Smooth muscle cell (in vitro differentiated cells): ENCODE results near the gene FKBP5. TPM values are rescaled to one million over a fixed set of nuclear protein-coding genes. Genes with fewer than 3 reads are reported as not detected.
"Not testable (repeated sequence)": the region's sequence is repeated elsewhere in the genome, so short reads cannot be mapped to it uniquely, and the experiment has no call there.

Source experiments
- DNase-seq: peaks from one replicate; lab custom pipeline; 2025; ENCODE audit not compliant: unreplicated experiment; lab: John Stamatoyannopoulos, UW
- H2AFZ ChIP-seq: fragments of 200-600 bp; sonication (generic); 2 replicates; pipeline ENCODE4 v1.6.0; 2016; ENCODE audit warnings: antibody characterized with exemption, low read depth, mild to moderate bottlenecking
- H3F3A ChIP-seq: fragments of 200-600 bp; sonication (generic); 2 replicates; pipeline ENCODE4 v1.6.0; 2017; ENCODE audit warnings: antibody characterized with exemption, low read depth
- H3K27ac ChIP-seq: fragments of 200-600 bp; sonication (generic); 2 replicates; pipeline ENCODE4 v1.5.1; 2016; ENCODE audit warnings: low read depth, mild to moderate bottlenecking
- H3K27me3 ChIP-seq: fragments of 200-600 bp; sonication (generic); 2 replicates; pipeline ENCODE4 v1.6.1; 2016; ENCODE audit warnings: low read depth, mild to moderate bottlenecking
- H3K36me3 ChIP-seq: fragments of 200-600 bp; sonication (generic); 2 replicates; pipeline ENCODE4 v1.5.1; 2016; ENCODE audit warnings: low read depth
- H3K4me1 ChIP-seq: fragments of 200-600 bp; sonication (generic); 2 replicates; pipeline ENCODE4 v1.5.1; 2016; ENCODE audit warnings: low read depth
- H3K4me2 ChIP-seq: fragments of 200-600 bp; sonication (generic); 2 replicates; pipeline ENCODE4 v1.6.0; 2016; ENCODE audit warnings: mild to moderate bottlenecking
- H3K4me3 ChIP-seq: fragments of 200-600 bp; sonication (generic); 2 replicates; pipeline ENCODE4 v1.5.1; 2016; ENCODE audit warnings: mild to moderate bottlenecking
- H3K79me2 ChIP-seq: fragments of 200-600 bp; sonication (generic); 2 replicates; pipeline ENCODE4 v1.6.0; 2016; ENCODE audit warnings: low read depth, mild to moderate bottlenecking
- H3K9ac ChIP-seq: fragments of 200-600 bp; sonication (generic); 2 replicates; pipeline ENCODE4 v1.6.0; 2016; ENCODE audit warnings: low read depth
- H3K9me3 ChIP-seq: fragments of 200-600 bp; sonication (generic); replicated peaks from 2 replicates; pipeline ENCODE4 v1.5.1; 2016; ENCODE audit warnings: low read depth
- H4K20me1 ChIP-seq: fragments of 200-600 bp; sonication (generic); 2 replicates; pipeline ENCODE4 v1.6.0; 2016; ENCODE audit warnings: low read depth
- CTCF ChIP-seq: fragments of 200-600 bp; sonication (generic); IDR thresholded peaks from 2 replicates; pipeline ENCODE4 v1.5.1; 2017; ENCODE audit warnings: borderline replicate concordance, mild to moderate bottlenecking, antibody characterized with exemption; ENCODE audit not compliant: insufficient read depth, poor library complexity, severe bottlenecking
- WGBS: methylation state at CpG from one replicate; pipeline ENCODE4 v1.1.7; 2016; ENCODE audit warnings: low lambda C conversion rate; 5-methylcytosine and 5-hydroxymethylcytosine counted together
- polyA plus RNA-seq: library from polyadenylated mRNA; unstranded; fragments of >200 nt; fragmentation: Nextera tagmentation; extraction: Ambion mirVana; gene quantifications from 2 replicates; pipeline ENCODE4 v1.2.1, GENCODE V29; 2016
- total RNA-seq: library from RNA; depleted of rRNA; stranded (reverse); fragments of >200 nt; gene quantifications from 2 replicates; pipeline ENCODE4 v1.2.3, GENCODE V29; 2014

FKBP5 gene
- total and polyA plus RNA-seq, 2 experiments from 2014 or later: 0.85 to 3.8 TPM

DNA sequence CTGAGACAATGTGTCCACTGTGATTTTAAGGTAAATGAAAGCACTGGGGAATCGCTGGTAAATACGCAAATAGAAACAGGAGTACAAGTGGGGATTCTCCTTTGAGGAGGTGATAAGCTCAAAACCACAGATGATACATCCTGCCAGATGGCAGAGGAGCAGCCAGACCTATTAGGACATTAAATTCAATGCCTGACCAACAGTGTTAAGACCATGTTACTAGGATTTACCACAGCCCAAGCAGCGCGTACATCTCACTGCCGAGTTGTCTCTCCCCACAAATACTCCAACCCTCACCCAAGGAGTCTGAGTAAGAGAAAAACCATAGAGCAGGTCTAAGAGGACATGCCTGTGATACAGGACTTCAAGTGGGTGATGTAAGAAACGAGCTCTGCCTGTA, 107.1 kb downstream of the FKBP5 start:
- no peak overlapping the region for H3K27ac ChIP-seq
- no peak overlapping the region for H3K4me3 ChIP-seq
- H2AFZ ChIP-seq: no peak overlapping the region
- H3K79me2 ChIP-seq: no peaks in the 10 kb centered on the region
- no peak for TF ChIP-seq CTCF
- no peak overlapping the region for H3K9ac ChIP-seq
- H3K36me3 ChIP-seq: no peaks in the 10 kb centered on the region
- no peaks in the 10 kb centered on the region for H3K9me3 ChIP-seq
- DNase-seq: no peak
- no peaks in the 10 kb centered on the region for H4K20me1 ChIP-seq
- H3K4me1 ChIP-seq: no peaks in the 10 kb centered on the region
- H3F3A ChIP-seq: no peaks in the 10 kb centered on the region
- no peak overlapping the region for H3K4me2 ChIP-seq
- 39% methylated on average over 6 of the region's 6 CpGs for WGBS
- no peaks in the 10 kb centered on the region for H3K27me3 ChIP-seq

GRCh38 chr6:35580836-35581235, 107.9 kb downstream of the FKBP5 start:
- no peak for DNase-seq
- Histone ChIP-seq H3K79me2 (no peaks in the 10 kb centered on the region), H3K4me2 (no peak overlapping the region), H3K27me3 (no peaks in the 10 kb centered on the region), H3K9ac (no peak overlapping the region), H3K36me3 (no peaks in the 10 kb centered on the region), H3F3A (no peaks in the 10 kb centered on the region), H4K20me1 (no peaks in the 10 kb centered on the region), H3K4me3 (no peak overlapping the region), H2AFZ (no peak overlapping the region), H3K4me1 (no peaks in the 10 kb centered on the region), H3K9me3 (no peaks in the 10 kb centered on the region), H3K27ac (no peak overlapping the region)
- TF ChIP-seq CTCF: no peak

DNA sequence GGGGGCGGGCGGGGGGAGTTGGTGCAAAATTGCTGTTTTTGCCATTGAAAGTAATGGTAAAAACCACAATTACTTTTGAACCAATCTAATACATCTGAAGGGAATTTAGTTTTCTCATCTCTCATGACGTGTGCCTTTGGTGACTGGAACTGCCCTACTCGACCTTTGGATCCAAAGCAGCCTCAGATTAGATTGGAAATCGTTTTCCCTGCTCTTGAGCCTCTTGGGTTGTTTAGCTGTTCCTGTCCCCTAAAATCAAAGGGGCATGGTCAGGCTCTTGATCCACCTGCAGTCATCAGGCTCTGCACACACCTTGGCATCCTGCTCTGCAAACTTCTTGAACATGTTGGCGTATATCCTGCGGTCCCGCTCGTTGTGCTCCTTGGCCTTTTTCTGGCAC, 112.0 kb downstream of the FKBP5 start:
- H3K9me3 ChIP-seq: no peaks in the 10 kb centered on the region
- H3K4me1 ChIP-seq: no peaks in the 10 kb centered on the region
- TF ChIP-seq CTCF: no peak
- H3K79me2 ChIP-seq: no peaks in the 10 kb centered on the region
- no peaks in the 10 kb centered on the region for H3K27me3 ChIP-seq
- H3K36me3 ChIP-seq: no peaks in the 10 kb centered on the region
- WGBS: 97% methylated on average over 9 of the region's 9 CpGs
- H3K9ac ChIP-seq: no peak overlapping the region
- no peak for DNase-seq
- H2AFZ ChIP-seq: no peak overlapping the region
- no peaks in the 10 kb centered on the region for H3F3A ChIP-seq
- H3K4me3 ChIP-seq: no peak overlapping the region
- no peak overlapping the region for H3K4me2 ChIP-seq
- H3K27ac ChIP-seq: no peak overlapping the region
- no peaks in the 10 kb centered on the region for H4K20me1 ChIP-seq

DNA sequence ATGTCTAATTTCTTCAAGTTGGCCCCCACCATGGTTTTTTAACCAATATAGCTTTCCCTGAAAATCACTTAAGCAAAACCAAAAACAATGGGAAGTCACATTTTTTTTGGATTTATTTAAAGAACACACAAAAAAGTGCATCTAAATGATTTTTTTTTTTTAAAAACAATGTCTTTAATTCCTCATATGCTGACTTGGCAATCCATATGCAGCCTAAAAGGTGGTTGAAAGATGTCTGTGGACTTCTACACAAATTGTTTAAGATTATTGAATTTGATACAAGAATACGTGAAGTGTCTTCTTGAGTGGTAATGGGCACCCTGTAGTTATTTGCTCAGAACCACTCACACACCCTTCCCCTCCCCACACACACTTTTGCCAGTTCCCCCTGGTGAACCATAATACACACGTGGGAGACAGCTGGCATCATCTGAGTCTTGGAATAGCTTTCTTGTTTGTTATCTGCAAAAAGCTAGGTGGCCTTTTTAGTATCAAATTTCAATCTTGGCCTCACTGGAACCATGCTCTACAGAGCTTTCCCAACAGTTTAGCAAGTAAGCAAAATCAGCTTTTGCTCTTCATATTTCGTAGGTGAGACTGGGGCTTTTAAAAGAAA, 115.1 kb downstream of the FKBP5 start:
- TF ChIP-seq CTCF: no peak
- 88% methylated on average over 3 of the region's 3 CpGs for WGBS
- H2AFZ ChIP-seq: no peak overlapping the region
- no peaks in the 10 kb centered on the region for H3K4me1 ChIP-seq
- no peaks in the 10 kb centered on the region for H3F3A ChIP-seq
- no peaks in the 10 kb centered on the region for H3K36me3 ChIP-seq
- H3K9me3 ChIP-seq: no peaks in the 10 kb centered on the region
- H3K4me3 ChIP-seq: no peak overlapping the region
- no peaks in the 10 kb centered on the region for H3K27me3 ChIP-seq
- H3K4me2 ChIP-seq: no peak overlapping the region
- no peaks in the 10 kb centered on the region for H4K20me1 ChIP-seq
- H3K9ac ChIP-seq: no peak overlapping the region
- H3K79me2 ChIP-seq: no peaks in the 10 kb centered on the region
- H3K27ac ChIP-seq: no peak overlapping the region
- DNase-seq: no peak

- not testable (repeated sequence) for H3K9ac ChIP-seq, H4K20me1 ChIP-seq, H3K9me3 ChIP-seq, H3K36me3 ChIP-seq, H3F3A ChIP-seq, DNase-seq, H3K4me1 ChIP-seq, H3K27ac ChIP-seq, H3K4me2 ChIP-seq, H3K27me3 ChIP-seq, H3K79me2 ChIP-seq, H3K4me3 ChIP-seq, H2AFZ ChIP-seq
- WGBS: 80% methylated on average over 2 of the region's 2 CpGs
Measured at GRCh38 chr6:35570885-35571330, 117.8 kb downstream of the FKBP5 start.
